Fibroblast of upper back skin (primary cell): ENCODE measurements around the gene TMPRSS6.

Experiments used
- DNase-seq: peaks from one replicate; pipeline ENCODE4 v3.0.0-alpha.2; 2013

The TMPRSS6 gene

DNA sequence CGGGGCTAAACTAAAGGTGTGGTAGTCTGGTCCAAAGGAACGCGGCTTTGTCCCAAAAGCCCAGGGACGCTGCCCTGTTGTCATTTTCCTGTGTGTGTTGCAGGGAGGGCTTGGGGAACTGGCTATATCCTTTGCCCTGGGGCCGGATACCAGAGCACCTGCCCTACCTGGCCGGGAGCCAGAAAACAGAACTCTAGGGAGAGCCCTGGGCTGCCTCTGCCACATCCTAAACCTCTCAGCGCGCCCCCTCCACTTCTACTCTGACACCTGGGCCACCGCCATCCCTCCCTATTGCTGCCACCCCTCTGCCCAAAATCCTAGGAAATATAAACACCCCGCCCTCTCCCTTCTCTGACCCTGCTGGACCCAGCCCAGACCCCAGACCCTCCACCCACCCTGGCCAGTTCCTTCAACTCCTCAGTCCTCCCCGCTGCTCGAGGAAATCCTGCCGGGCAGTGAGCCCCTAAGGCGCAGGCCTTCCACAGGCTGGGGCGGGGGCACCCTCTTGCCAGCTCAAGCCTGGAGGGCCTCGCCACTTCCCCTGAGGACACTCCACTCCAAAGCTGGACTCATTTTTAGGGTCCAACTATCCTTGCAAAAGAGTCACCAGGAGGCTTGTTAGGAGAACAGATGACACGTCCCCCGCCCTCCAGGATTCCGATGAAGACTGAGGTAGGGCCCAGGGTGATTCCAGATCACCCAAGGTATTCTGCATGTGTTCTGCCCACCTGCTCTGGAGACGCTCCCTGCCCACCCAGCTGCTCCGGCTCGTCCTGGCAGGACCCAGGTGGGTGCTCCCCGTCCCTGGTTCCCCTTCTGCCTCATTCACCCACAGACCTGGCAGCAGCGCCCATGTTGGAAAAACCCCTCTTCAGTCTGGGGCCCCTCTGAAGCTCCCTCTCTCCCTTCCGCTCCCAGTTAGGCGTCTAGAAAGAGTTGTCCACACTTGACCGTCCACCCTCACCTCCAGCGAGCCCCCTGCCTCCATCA, 45.8 kb downstream of the TMPRSS6 start:
- no peak for DNase-seq

GRCh38 chr22:37062702-37063381, 46.7 kb downstream of the TMPRSS6 start:
- DNase-seq: no peak

DNA sequence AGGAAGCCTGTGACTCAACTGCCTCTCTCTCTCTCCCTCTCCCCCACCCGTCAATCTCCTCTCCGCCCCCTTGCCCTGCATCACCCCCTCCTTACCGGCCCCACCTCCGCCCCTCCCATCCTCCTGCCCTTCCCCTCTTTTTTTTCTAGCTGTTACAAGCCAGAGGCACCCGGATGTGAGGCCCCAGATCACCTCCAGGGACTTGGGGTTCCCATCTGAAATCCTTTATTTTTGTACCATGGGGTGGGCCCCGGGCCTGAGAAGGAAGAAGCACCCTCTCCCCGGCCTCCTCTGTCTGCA, 47.2 kb downstream of the TMPRSS6 start:
- DNase-seq: no peak

GRCh38 chr22:37061611-37062375, 47.7 kb downstream of the TMPRSS6 start:
- DNase-seq: no peak

GRCh38 chr22:37060801-37061610, 48.5 kb downstream of the TMPRSS6 start:
- DNase-seq: no peak

GRCh38 chr22:37059876-37060449, 49.5 kb downstream of the TMPRSS6 start:
- DNase-seq: no peak

DNA sequence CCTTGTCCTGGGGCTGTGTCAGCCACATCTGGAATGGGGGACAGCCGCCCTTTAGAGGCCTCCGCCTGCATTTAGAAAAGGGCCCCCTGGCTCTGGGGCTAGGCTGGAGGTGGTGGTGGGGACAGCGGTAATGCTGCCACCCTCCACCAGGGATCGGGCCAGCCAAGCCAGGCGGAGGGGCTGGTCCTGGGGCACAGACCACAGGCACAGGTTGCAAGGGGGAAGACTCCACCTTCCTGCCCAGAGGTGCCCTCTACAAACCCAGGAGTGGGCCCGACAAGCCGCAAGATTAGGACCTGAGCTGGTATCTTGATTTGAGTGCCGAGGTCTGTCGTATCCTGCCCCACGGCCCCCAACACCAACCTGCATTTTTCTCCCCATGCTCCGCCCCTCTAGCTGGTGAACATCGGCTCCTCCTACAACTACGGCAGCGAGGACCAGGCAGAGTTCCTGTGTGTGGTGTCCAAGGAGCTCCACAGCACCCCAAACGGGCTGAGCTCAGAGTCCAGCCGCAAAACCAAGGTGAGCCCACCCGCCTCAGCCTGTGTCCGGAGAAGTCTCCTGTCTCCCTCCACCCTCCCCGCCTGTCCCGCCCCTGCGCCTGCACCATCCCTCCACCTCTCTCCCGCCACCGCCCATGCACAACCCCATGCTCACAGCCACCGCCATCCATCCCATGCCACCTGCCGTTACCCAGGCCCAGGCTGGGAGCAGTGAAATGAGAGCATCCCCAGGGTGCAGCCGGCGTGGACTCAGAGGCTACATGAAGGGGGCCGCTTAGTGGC, 50.4 kb downstream of the TMPRSS6 start:
- DNase-seq: no peak

- no peak for DNase-seq
Observed at GRCh38 chr22:37057796-37058510, 51.6 kb downstream of the TMPRSS6 start.

- no peak for DNase-seq
Observed at GRCh38 chr22:37057226-37057625, 52.3 kb downstream of the TMPRSS6 start.

DNA sequence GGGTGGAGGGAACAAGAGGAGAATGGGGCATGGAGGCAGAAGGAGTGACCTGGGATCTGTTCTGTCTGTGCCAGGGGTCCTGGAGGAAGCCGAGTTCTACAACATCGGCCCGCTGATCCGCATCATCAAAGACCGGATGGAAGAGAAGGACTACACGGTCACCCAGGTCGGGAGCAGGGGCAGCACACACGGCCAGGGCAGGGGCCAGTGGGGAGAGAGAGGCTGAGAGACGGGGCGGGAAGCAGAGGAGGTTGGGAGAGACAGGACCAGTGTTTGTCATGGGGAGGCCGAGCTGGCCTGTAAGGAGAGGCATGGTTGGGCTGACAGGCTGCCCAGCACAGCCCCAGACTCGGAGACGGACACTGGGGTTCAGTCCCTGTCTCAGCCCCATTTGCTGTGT, 53.3 kb downstream of the TMPRSS6 start:
- DNase-seq: no peak

DNA sequence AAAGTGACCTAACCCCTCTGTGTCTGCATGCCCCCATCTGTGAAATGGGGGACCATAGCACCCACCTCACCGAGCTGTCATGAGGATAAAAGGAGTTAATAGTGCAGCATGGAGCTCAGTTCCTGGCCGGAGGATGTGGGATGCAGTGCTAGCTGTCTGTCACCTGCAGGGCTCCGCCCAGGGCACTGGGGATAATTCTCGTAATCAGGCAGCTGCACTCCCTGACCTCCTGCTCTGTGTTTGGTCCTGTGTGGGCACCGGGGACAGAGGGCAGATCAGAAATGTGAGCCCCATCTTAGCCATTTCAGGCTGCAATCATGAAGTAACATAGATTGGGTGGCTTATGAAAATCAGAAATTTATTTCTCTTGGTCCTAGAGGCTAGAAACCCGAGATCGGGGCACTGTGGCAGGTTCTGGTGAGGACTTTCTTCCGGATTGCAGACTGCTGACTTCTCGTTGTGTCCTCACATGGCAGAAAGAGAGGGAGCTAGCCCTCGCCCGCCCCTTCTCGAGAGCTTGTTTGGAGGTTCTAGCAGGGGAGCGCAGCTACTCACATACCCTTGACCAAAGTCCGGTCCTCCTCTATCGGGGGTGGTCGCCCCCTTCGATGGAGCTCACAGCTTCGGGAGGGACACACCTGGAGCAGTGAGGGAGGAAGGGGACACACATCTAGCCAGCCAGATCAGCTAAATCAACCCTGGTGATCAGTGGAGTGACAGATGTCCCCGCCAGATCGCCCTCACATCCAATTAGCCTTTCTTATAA, 54.7 kb downstream of the TMPRSS6 start:
- DNase-seq: no peak

DNA sequence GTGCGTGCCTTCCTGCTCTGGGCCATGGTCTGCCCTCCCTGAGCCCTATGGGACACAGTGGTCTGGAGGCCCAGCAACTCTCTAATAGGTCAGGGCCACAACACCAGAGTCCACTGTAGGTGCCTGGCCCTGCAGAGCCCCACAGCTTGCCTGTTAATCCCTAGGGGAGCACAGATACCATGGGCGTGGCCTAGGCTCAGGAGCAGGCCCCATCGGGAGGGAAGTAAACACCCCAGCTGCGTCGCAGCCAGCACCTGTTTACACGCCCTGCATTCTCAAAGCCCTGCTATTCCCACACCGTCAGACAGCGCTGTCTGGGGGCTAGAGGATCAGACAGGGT, 55.5 kb downstream of the TMPRSS6 start:
- no peak for DNase-seq

DNA sequence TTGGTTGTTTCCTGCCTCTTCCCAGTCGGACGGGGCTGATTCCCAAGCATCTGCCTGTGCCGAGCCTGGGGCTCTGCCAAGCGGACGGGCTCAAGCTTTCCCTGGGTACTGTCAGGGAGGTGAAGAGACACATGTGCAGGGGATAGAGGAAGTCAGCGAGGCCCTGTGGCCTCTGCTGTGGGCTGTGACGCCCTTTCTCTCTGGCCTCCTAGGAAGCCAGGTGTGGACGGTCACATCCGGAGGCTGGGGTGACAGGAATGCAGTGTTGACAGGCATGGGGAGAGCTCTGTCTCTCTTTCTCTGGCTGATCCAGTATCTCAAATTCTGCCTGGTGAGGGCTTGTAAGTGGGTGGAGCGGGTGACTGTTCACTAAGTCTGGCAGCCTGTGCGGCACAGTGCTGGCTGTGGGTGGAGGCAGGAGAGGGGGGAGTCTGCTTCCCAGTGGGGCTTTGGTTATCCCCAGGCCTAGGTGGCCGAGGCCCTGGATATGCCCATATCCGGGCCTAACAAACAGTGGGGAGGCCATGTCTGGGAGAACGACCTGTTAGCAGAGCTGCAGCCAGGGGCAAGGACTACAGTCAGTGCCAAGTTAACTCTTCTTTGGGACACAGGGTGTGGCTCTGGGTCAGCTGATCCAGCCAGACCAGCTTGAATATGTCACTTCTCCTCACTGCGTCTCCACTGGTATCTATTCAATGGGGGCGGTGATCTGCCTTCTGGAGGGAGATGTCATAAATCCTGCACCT, 56.0 kb downstream of the TMPRSS6 start:
- no peak for DNase-seq

DNA sequence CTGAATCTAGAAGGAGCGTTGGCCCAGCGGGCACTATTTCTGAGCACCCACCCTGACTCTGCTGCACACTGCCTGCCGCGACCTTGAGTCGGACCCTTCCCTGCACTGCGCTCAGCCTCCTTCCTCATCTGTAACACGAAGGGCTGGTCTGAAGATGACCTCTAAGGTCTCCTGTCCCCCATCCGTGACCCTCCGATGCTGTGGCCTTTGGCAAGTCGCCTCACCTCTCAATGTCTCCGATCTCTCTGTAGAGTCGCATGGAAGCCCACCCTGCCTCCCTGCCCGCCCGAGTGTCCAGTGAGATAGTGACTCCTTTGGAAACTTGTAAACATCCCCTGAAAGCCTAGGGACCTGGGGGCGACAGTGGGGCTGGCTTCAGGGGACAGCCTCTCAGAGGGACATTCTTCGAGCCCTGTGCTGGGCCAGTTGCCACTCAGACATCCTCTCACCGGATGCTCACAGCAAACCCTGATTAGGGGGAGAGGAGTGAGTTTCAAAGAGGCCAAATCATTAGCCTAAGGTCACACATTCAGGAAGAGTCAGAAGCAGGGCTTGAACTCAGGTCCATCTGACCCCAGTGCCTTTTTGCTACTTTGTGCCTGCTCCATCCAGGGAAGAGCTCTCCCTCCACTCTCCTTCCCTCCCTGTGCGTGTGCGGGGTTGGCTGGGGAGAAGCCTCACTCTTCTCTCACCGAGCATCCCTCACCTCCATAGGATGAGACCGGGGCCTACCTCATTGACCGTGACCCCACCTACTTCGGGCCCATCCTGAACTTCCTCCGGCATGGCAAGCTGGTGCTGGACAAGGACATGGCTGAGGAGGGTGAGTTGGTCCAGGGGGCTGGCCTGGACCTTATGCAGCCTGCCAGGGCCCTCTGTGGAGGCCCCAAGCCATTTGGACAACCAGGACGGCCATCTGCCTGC, 56.9 kb downstream of the TMPRSS6 start:
- DNase-seq: no peak

- peak; percentile 69 for DNase-seq
Observed at GRCh38 chr22:37051391-37052385, 57.8 kb downstream of the TMPRSS6 start, which contains the start of gene KCTD17. TSS of gene KCTD17 (plus strand) at chr22:37051742. CDS start at chr22:37051761, 19 bp downstream.

DNA sequence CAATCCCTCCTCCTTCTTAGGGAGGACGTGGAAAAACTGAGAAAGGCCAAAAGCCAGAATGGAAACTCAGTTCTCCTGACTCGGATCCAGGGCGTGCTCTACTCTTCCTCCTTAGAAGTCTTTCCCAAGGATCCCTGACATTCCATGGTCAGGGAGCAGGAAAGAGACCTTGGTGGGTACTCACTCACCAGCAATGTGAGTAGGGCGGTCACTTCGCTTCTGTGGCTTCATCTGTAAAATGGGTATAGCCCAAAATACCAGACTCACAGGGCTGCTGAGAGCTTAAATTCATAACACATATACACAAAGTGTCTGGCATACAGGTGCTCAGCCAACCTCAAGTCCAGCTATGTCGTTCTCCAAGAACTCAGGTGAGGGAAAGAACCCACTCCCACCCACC, 58.6 kb downstream of the TMPRSS6 start:
- no peak for DNase-seq

DNA sequence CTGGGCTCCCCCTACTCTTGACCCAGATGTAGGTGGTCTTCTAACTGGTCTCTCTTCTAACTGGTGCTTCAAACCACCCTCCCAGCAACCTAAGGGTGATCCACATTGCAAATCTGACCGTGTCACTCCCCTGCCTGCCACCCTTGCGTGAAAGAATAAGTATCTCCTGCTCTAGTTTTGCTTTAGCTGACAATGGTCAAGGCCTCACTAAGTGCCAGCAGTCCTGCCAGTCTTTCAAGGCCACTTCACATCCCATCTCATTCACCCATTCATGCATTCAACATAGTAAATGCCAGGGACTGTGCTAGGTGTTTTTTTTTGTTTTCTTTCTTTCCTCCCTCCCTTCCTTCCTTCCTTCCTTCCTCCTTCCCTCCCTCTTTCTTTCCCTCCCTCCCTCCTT, 60.3 kb downstream of the TMPRSS6 start:
- no peak for DNase-seq
